Neural cell (in vitro differentiated cells): Measurements from ENCODE around the gene MED8.

Experiments
- CTCF ChIP-seq: fragments of 450-650 bp; IDR thresholded peaks from 2 replicates; pipeline ENCODE4 v1.5.1; 2014; ENCODE audit warnings: antibody characterized with exemption, mild to moderate bottlenecking, moderate library complexity; ENCODE audit not compliant: poor library complexity, severe bottlenecking
- EP300 ChIP-seq: fragments of 450-650 bp; conservative IDR thresholded peaks from 2 replicates; pipeline ENCODE4 v1.6.1; 2014; ENCODE audit warnings: antibody characterized with exemption, mild to moderate bottlenecking, moderate library complexity; ENCODE audit not compliant: poor library complexity, severe bottlenecking
- EZH2 ChIP-seq: fragments of 200-600, 300-800 bp; shearing (Covaris generic), sonication (generic); IDR thresholded peaks from 2 replicates; pipeline ENCODE4 v1.6.1; 2014; ENCODE audit warnings: antibody characterized with exemption, low read length, borderline replicate concordance, mild to moderate bottlenecking; ENCODE audit not compliant: insufficient read depth, poor library complexity, severe bottlenecking
- POLR2AphosphoS5 ChIP-seq: IDR thresholded peaks from 2 replicates; pipeline ENCODE4 v1.6.1; 2012
- SMC3 ChIP-seq: fragments of 450-650 bp; conservative IDR thresholded peaks from 2 replicates; pipeline ENCODE4 v1.6.1; 2014; ENCODE audit warnings: antibody characterized with exemption, mild to moderate bottlenecking, moderate library complexity; ENCODE audit not compliant: poor library complexity
- TAF1 ChIP-seq: IDR thresholded peaks from 2 replicates; pipeline ENCODE4 v1.6.1; 2012; ENCODE audit warnings: low read depth
- TF ChIP-seq, protein P1 (sequence below): IDR thresholded peaks from 2 replicates; pipeline ENCODE4 v1.6.1; 2012; ENCODE audit warnings: borderline replicate concordance

GRCh38 chr1:43373066-43373940 lies 16.3 kb downstream of the MED8 start:
- TF ChIP-seq EZH2 (no peak), SMC3 (no peak), CTCF (no peak), EP300 (no peak), TAF1 (no peak), POLR2AphosphoS5 (no peak)
- TF ChIP-seq, protein P1, sequence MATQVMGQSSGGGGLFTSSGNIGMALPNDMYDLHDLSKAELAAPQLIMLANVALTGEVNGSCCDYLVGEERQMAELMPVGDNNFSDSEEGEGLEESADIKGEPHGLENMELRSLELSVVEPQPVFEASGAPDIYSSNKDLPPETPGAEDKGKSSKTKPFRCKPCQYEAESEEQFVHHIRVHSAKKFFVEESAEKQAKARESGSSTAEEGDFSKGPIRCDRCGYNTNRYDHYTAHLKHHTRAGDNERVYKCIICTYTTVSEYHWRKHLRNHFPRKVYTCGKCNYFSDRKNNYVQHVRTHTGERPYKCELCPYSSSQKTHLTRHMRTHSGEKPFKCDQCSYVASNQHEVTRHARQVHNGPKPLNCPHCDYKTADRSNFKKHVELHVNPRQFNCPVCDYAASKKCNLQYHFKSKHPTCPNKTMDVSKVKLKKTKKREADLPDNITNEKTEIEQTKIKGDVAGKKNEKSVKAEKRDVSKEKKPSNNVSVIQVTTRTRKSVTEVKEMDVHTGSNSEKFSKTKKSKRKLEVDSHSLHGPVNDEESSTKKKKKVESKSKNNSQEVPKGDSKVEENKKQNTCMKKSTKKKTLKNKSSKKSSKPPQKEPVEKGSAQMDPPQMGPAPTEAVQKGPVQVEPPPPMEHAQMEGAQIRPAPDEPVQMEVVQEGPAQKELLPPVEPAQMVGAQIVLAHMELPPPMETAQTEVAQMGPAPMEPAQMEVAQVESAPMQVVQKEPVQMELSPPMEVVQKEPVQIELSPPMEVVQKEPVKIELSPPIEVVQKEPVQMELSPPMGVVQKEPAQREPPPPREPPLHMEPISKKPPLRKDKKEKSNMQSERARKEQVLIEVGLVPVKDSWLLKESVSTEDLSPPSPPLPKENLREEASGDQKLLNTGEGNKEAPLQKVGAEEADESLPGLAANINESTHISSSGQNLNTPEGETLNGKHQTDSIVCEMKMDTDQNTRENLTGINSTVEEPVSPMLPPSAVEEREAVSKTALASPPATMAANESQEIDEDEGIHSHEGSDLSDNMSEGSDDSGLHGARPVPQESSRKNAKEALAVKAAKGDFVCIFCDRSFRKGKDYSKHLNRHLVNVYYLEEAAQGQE = no peak
